ENCODE results near the gene INPP5B. TPM values are rescaled to one million over a fixed set of nuclear protein-coding genes. Genes with fewer than 3 reads are reported as not detected.

The INPP5B gene
- total and polyA plus RNA-seq, 9 of the 15 experiments (the other 6 are each of a cell fraction or from before 2014, with no cell fraction given) = 14.1 to 28.7 (median 20.9) TPM

GRCh38 chr1:37946703-37947360 lies at the start of gene INPP5B (continued):
- TF ChIP-seq TSHZ1 (CRISPR knock-in tag; IDR thresholded peaks at IDR 0.05) (no peak), ZNF165 (CRISPR knock-in tag; IDR thresholded peaks at IDR 0.05; ENCODE audit: borderline replicate concordance) (0 out of 2 replicates have a peak, but pooled peaks have one; percentile 10), SMAD2 (IDR thresholded peaks at IDR 0.05; ENCODE audit: low read depth, low read length) (no peak), U2AF1 (optimal IDR thresholded peaks at IDR 0.05; ENCODE audit: low read depth, low read length) (no peak), FUS (optimal IDR thresholded peaks at IDR 0.05; ENCODE audit: low read depth, low read length) (no peak), TEAD2 (tag; IDR thresholded peaks at IDR 0.05) (no peak), MAFF (IDR thresholded peaks at IDR 0.05; ENCODE audit: low read length) (no peak), TBL1XR1 (IDR thresholded peaks at IDR 0.05; ENCODE audit: low read length in 2 of 2) (no peak; a peak in 1 of 4 replicates), PYGO2 (tag; IDR thresholded peaks at IDR 0.05) (no peak), ZNF24 (IDR thresholded peaks at IDR 0.05) (no peak), MYNN (IDR thresholded peaks at IDR 0.05) (no peak), MYNN (CRISPR knock-in tag; IDR thresholded peaks at IDR 0.05) (no peak), HNRNPL (IDR thresholded peaks at IDR 0.05; ENCODE audit: low read depth, low read length) (no peak), POLR2A (conservative IDR thresholded peaks at IDR 0.05) (peak; percentile 70), VEZF1 (CRISPR knock-in tag; IDR thresholded peaks at IDR 0.05) (peak; percentile 86), DEAF1 (CRISPR knock-in tag; IDR thresholded peaks at IDR 0.05) (peak; percentile 7; the same call in 1 of the 2 replicates), ZNF212 (CRISPR knock-in tag; IDR thresholded peaks at IDR 0.05) (no peak), U2AF2 (optimal IDR thresholded peaks at IDR 0.05; ENCODE audit: low read depth, low read length) (no peak), ZNF589 (CRISPR knock-in tag; IDR thresholded peaks at IDR 0.05; ENCODE audit: low read depth) (no peak), HMG20B (CRISPR knock-in tag; IDR thresholded peaks at IDR 0.05) (no peak), PHF21A (IDR thresholded peaks at IDR 0.05; ENCODE audit: borderline replicate concordance, low read depth) (no peak), ZNF77 (CRISPR knock-in tag; IDR thresholded peaks at IDR 0.05) (0 out of 2 replicates have a peak, but pooled peaks have one; percentile 58), LCOR (CRISPR knock-in tag; IDR thresholded peaks at IDR 0.05) (no peak), PHB (CRISPR knock-in tag; IDR thresholded peaks at IDR 0.05) (no peak), GABPB2 (CRISPR knock-in tag; conservative IDR thresholded peaks at IDR 0.05) (no peak)

All from K562 (cell line).